NCI-H69 (cell line): ENCODE data around the gene CTPS2.

ENCODE experiments used
- DNase-seq: peaks from one replicate; lab custom pipeline; 2025; lab: John Stamatoyannopoulos, UW

Gene CTPS2

GRCh38 chrX:16558489-16558888 lies 154.0 kb downstream of the CTPS2 start:
- DNase-seq = no peak

- DNase-seq = no peak
Observed at GRCh38 chrX:16552546-16552945, 159.9 kb downstream of the CTPS2 start.

GRCh38 chrX:16547644-16548043 lies 164.8 kb downstream of the CTPS2 start:
- DNase-seq = no peak

- no peak for DNase-seq
Observed at GRCh38 chrX:16544969-16545368, 167.5 kb downstream of the CTPS2 start.
